GM23248 (cell line): ENCODE data around the gene FRAS1. TPM values are rescaled to one million over a fixed set of nuclear protein-coding genes. Genes with fewer than 3 reads are reported as not detected.

Source experiments
- DNase-seq: peaks from one replicate; pipeline ENCODE4 v3.0.0-alpha.2; 2015
- H2AFZ ChIP-seq: fragments of 200-600 bp; sonication (generic); 2 replicates; pipeline ENCODE4 v1.6.1; 2016; ENCODE audit warnings: antibody characterized with exemption
- H3F3A ChIP-seq: fragments of 200-600 bp; sonication (generic); 2 replicates; pipeline ENCODE4 v1.6.1; 2016; ENCODE audit warnings: mild to moderate bottlenecking, antibody characterized with exemption, mixed run types; ENCODE audit not compliant: insufficient read depth
- H3K27ac ChIP-seq: fragments of 200-600 bp; sonication (generic); 2 replicates; pipeline ENCODE4 v1.5.1; 2016; ENCODE audit warnings: mild to moderate bottlenecking
- H3K27me3 ChIP-seq: fragments of 200-600 bp; sonication (generic); replicated peaks from 2 replicates; pipeline ENCODE4 v1.6.1; 2016; ENCODE audit warnings: mild to moderate bottlenecking; ENCODE audit not compliant: insufficient read depth
- H3K36me3 ChIP-seq: fragments of 200-600 bp; sonication (generic); 2 replicates; pipeline ENCODE4 v1.6.1; 2016; ENCODE audit warnings: low read depth, mild to moderate bottlenecking
- H3K4me1 ChIP-seq: fragments of 200-600 bp; sonication (generic); 2 replicates; pipeline ENCODE4 v1.6.1; 2016; ENCODE audit warnings: mild to moderate bottlenecking; ENCODE audit not compliant: insufficient read depth
- H3K4me2 ChIP-seq: fragments of 200-600 bp; sonication (generic); one replicate; pipeline ENCODE4 v1.6.1; 2016; ENCODE audit warnings: mild to moderate bottlenecking; ENCODE audit not compliant: unreplicated experiment
- H3K4me3 ChIP-seq: fragments of 200-600 bp; sonication (generic); 2 replicates; pipeline ENCODE4 v1.5.1; 2016; ENCODE audit warnings: mild to moderate bottlenecking
- H3K79me2 ChIP-seq: fragments of 200-600 bp; sonication (generic); 2 replicates; pipeline ENCODE4 v1.6.1; 2016; ENCODE audit warnings: mild to moderate bottlenecking; ENCODE audit not compliant: insufficient read depth
- H3K9ac ChIP-seq: fragments of 200-600 bp; sonication (generic); 2 replicates; pipeline ENCODE4 v1.6.1; 2016; ENCODE audit warnings: mild to moderate bottlenecking
- H3K9me2 ChIP-seq: fragments of 200-600 bp; sonication (generic); 2 replicates; pipeline ENCODE4 v1.6.1; 2016; ENCODE audit warnings: mixed run types, mild to moderate bottlenecking, moderate library complexity; ENCODE audit not compliant: insufficient read depth
- H3K9me3 ChIP-seq: fragments of 200-600 bp; sonication (generic); one replicate; pipeline ENCODE4 v1.6.1; 2017; ENCODE audit warnings: low read depth
- H4K20me1 ChIP-seq: fragments of 200-600 bp; sonication (generic); 2 replicates; pipeline ENCODE4 v1.6.0; 2016; ENCODE audit not compliant: insufficient read depth
- EZH2 ChIP-seq: fragments of 200-600 bp; sonication (generic); IDR thresholded peaks from 2 replicates; pipeline ENCODE4 v1.6.1; 2018; ENCODE audit warnings: antibody characterized with exemption, mild to moderate bottlenecking; ENCODE audit not compliant: insufficient read depth, poor library complexity, severe bottlenecking
- EZH2phosphoT487 ChIP-seq: fragments of 200-600 bp; sonication (generic); IDR thresholded peaks from 2 replicates; pipeline ENCODE4 v1.6.1; 2018; ENCODE audit warnings: antibody characterized with exemption, moderate library complexity, mild to moderate bottlenecking, low read depth; ENCODE audit not compliant: insufficient read depth
- WGBS, 2 experiments: methylation state at CpG; one replicate each; pipeline ENCODE4 v1.1.6; 2015 to 2017; ENCODE audit warnings: low lambda C conversion rate in 2 of 2, low coverage in 1 of 2; ENCODE audit errors: missing lambda C conversion rate in 2 of 2; 5-methylcytosine and 5-hydroxymethylcytosine counted together
- in situ Hi-C: fragments of 300-500 bp; cut with MboI; formaldehyde crosslinking; loops from 2 replicates; pipeline ENCODE4 v1.15.0; 2020
- polyA plus RNA-seq: library from polyadenylated mRNA; unstranded; fragments of >200 nt; fragmentation: Nextera tagmentation; extraction: Ambion mirVana; gene quantifications from 2 replicates; pipeline ENCODE4 v1.2.1, GENCODE V29; 2016
- total RNA-seq: library from RNA; depleted of rRNA; stranded (reverse); fragments of >200 nt; shearing (Covaris generic); gene quantifications from 2 replicates; pipeline ENCODE4 v1.2.3, GENCODE V29; 2014

The FRAS1 gene
- total and polyA plus RNA-seq, 2 experiments from 2014 or later: 6.5 to 19.8 TPM

DNA sequence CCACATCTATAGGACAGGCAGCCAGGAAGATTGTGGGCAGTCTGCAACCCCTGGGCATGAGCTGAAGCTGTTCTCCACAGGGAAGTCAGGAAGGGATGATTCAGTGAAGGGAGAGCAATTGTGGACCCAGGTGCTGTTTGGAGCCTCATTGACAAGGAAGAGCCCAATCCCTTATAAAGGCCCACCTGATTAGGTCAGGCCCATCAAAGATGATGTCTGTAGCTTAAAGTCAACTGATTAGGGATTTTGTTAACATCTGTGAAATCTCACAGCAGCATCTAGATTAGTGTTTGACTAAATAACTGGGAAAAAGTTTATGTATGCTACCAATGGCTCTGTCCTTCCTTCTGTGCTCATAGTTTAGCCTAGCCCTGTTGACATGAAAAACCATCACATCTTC, 127.5 kb downstream of the FRAS1 start:
- H4K20me1 ChIP-seq: no peaks in the 10 kb centered on the region
- H3K4me3 ChIP-seq: no peak overlapping the region
- H3K9me2 ChIP-seq: no peaks in the 10 kb centered on the region
- TF ChIP-seq EZH2 (no peak), EZH2phosphoT487 (no peak)
- no peak for DNase-seq
- H2AFZ ChIP-seq: no peak overlapping the region
- no peaks in the 10 kb centered on the region for H3K79me2 ChIP-seq
- no peak overlapping the region for H3K9ac ChIP-seq
- 0 out of 2 replicates have a peak, but pooled peaks cover under 1% of the 10 kb centered on the region for H3F3A ChIP-seq
- H3K4me1 ChIP-seq: peaks cover 5% of the 10 kb centered on the region; the same call in 1 of the 2 replicates
- H3K27me3 ChIP-seq: no peaks in the 10 kb centered on the region
- in situ Hi-C loops: no loop called here
- H3K4me2 ChIP-seq: no peak overlapping the region
- no peaks in the 10 kb centered on the region for H3K9me3 ChIP-seq
- H3K27ac ChIP-seq: no peak overlapping the region
- no peaks in the 10 kb centered on the region for H3K36me3 ChIP-seq

GRCh38 chr4:78185117-78185516, 128.0 kb downstream of the FRAS1 start:
- Histone ChIP-seq H3K4me2 (no peak overlapping the region), H3K9me3 (no peaks in the 10 kb centered on the region), H3K79me2 (no peaks in the 10 kb centered on the region), H3F3A (no peaks in the 10 kb centered on the region), H3K4me1 (peaks cover 5% of the 10 kb centered on the region; the same call in 1 of the 2 replicates), H3K9ac (no peak overlapping the region), H4K20me1 (no peaks in the 10 kb centered on the region), H3K27me3 (no peaks in the 10 kb centered on the region), H3K27ac (no peak overlapping the region), H3K36me3 (no peaks in the 10 kb centered on the region), H3K9me2 (no peaks in the 10 kb centered on the region), H2AFZ (no peak overlapping the region), H3K4me3 (no peak overlapping the region)
- in situ Hi-C loops: no loop called here
- no peak for TF ChIP-seq EZH2phosphoT487
- no peak for TF ChIP-seq EZH2
- 74 to 84% methylated on average over 2 of the region's 2 CpGs for WGBS, 2 experiments
- DNase-seq: no peak

- Histone ChIP-seq H3K9ac (no peak overlapping the region), H3K4me3 (no peak overlapping the region), H4K20me1 (no peaks in the 10 kb centered on the region), H3K4me1 (peaks cover 5% of the 10 kb centered on the region; the same call in 1 of the 2 replicates), H3K27ac (no peak overlapping the region), H3K9me2 (no peaks in the 10 kb centered on the region), H3K36me3 (no peaks in the 10 kb centered on the region), H3K79me2 (no peaks in the 10 kb centered on the region), H3K27me3 (no peaks in the 10 kb centered on the region), H3F3A (no peaks in the 10 kb centered on the region), H2AFZ (no peak overlapping the region), H3K4me2 (no peak overlapping the region), H3K9me3 (no peaks in the 10 kb centered on the region)
- 64 to 65% methylated on average over 6 of the region's 6 CpGs for WGBS, 2 experiments
- in situ Hi-C loops: no loop called here
- DNase-seq: no peak
- TF ChIP-seq EZH2 (no peak), EZH2phosphoT487 (no peak)
Measured at GRCh38 chr4:78186597-78187543, 129.7 kb downstream of the FRAS1 start.

- Histone ChIP-seq H3K36me3 (no peaks in the 10 kb centered on the region), H3K79me2 (no peaks in the 10 kb centered on the region), H3F3A (no peaks in the 10 kb centered on the region), H3K4me2 (no peak overlapping the region), H3K27me3 (no peaks in the 10 kb centered on the region), H3K27ac (no peak overlapping the region), H3K4me1 (peaks cover 5% of the 10 kb centered on the region; the same call in 1 of the 2 replicates), H2AFZ (no peak overlapping the region), H3K9me2 (no peaks in the 10 kb centered on the region), H3K9me3 (no peaks in the 10 kb centered on the region), H4K20me1 (no peaks in the 10 kb centered on the region), H3K4me3 (no peak overlapping the region), H3K9ac (no peak overlapping the region)
- no peak for DNase-seq
- TF ChIP-seq EZH2phosphoT487 (no peak), EZH2 (no peak)
- WGBS, 2 experiments: 67 to 76% methylated on average over 1 of the region's 1 CpG
- in situ Hi-C loops: no loop called here
Measured at GRCh38 chr4:78190068-78190467, 132.9 kb downstream of the FRAS1 start.
